Panc1 (cell line): Measurements from ENCODE around the gene GRHL1.

Experiments used
- POLR2AphosphoS5 ChIP-seq: IDR thresholded peaks from 2 replicates; pipeline ENCODE4 v1.6.1; 2012; ENCODE audit warnings: mild to moderate bottlenecking, low read depth, low read length, moderate library complexity
- REST ChIP-seq, 2 experiments: IDR thresholded peaks; 2 replicates each; pipeline ENCODE4 v1.6.1; 2011 to 2012; ENCODE audit warnings: low read depth in 2 of 2, control low read depth in 1 of 2, low read length in 1 of 2, mild to moderate bottlenecking in 1 of 2, moderate library complexity in 1 of 2; ENCODE audit not compliant: insufficient read depth in 1 of 2
- SIN3A ChIP-seq: IDR thresholded peaks from 2 replicates; pipeline ENCODE4 v1.6.1; 2012; ENCODE audit warnings: low read depth, mild to moderate bottlenecking, low read length, moderate library complexity, borderline replicate concordance; ENCODE audit not compliant: insufficient read depth
- TF ChIP-seq, protein P1 (sequence below): fragments of 450-650 bp; IDR thresholded peaks from 2 replicates; pipeline ENCODE4 v1.5.1; 2017; ENCODE audit warnings: mild to moderate bottlenecking

DNA sequence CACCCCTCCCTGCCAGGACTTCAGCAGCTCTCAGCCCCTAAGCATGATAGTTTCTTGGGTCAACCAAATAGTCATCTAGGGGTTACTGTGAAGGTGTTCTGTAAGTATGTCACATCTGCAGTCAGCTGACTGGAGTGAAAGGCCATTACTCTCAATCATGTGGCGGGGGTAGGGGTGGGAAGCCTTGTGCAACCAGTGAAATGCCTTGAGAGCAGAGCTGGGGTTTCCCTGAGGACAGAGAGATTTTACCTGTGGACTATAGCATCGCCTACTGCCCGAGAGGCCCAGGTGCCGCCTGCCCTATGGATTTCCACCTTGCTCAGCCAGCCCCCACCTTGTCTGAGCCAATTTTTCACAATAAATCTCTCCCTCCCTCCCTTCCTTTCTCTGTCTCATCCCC, 71.0 kb downstream of the GRHL1 start:
- TF ChIP-seq POLR2AphosphoS5, result no peak
- TF ChIP-seq, protein P1, sequence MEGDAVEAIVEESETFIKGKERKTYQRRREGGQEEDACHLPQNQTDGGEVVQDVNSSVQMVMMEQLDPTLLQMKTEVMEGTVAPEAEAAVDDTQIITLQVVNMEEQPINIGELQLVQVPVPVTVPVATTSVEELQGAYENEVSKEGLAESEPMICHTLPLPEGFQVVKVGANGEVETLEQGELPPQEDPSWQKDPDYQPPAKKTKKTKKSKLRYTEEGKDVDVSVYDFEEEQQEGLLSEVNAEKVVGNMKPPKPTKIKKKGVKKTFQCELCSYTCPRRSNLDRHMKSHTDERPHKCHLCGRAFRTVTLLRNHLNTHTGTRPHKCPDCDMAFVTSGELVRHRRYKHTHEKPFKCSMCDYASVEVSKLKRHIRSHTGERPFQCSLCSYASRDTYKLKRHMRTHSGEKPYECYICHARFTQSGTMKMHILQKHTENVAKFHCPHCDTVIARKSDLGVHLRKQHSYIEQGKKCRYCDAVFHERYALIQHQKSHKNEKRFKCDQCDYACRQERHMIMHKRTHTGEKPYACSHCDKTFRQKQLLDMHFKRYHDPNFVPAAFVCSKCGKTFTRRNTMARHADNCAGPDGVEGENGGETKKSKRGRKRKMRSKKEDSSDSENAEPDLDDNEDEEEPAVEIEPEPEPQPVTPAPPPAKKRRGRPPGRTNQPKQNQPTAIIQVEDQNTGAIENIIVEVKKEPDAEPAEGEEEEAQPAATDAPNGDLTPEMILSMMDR, result no peak
- TF ChIP-seq REST (IDR thresholded peaks at IDR 0.05; ENCODE audit: insufficient read depth in 1 of 2, low read depth in 2 of 2, low read length in 1 of 2), result no peak
- no peak for TF ChIP-seq SIN3A
